AG08395 (cell line): ENCODE data around the gene CAMK2G.

Experiments
- DNase-seq: peaks from one replicate; pipeline ENCODE4 v3.0.0; 2012; ENCODE audit warnings: mixed read lengths, low spot score

CAMK2G gene

DNA sequence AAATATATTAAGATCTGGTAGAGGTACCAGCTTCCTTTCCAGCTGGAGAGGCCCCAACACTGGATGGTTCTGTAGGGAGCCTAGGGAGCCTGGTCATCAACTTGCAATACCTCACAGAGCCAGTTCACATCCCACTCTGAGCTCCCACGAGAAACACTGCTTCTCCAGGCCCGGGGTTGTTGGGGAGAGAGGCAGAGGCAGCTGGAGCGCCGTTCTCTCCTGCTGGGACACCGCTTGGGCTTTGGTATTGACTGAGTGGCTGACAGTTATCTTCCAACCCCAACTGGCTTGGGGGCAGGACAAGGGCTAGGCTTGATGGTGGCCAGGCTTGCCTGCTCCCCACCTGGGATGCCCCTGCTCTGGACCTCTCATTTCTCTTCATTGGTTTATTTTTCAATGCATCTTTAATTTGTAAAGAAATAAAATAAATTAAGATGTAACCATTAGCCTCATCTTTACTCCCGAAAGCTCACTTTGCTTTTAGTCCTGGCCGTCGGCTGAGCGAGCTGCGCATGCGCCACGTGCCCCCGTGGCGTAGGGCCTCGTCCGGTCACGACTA is 102.6 kb downstream of the CAMK2G start:
- DNase-seq, result peak; percentile 95

DNA sequence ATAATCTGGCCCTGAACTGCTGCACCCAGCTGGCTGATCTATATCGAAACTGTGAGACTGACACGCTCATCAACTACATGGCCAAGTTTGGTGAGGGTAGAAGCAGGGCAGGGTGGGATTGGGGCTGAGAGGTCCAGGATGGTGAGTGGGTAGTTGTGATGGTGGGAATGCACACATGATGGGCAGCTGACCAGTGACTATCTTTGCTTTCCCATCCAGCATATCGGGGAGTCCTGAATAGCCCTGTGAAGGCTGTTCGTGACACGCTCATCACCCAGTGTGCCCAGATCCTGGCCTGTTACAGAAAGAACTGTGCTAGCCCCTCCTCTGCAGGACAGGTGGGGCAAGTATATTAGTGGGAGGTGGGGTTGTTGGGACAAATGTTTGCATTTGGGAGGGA is 105.0 kb downstream of the CAMK2G start:
- DNase-seq, result no peak

- no peak for DNase-seq
Observed at GRCh38 chr10:73768881-73769280, 105.5 kb downstream of the CAMK2G start.

DNA sequence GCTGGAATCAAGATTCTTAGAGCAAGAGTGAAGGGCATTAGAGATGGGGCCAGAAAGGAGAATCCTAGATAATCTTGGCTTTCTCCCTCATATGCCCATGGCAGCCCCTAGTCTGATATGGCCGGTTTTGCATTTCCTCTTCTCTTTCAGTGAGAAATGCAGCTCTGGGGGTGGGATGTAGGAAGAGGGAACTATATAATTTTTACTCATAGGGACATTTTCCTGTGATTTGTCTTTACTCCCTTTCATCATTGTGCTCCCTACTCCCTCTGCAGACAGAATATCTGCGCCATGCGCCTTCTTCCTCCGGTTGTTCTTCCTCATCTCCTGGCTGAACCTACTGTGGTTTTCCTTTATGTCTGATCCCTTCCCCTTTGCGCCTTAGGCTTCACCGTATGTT is 109.3 kb downstream of the CAMK2G start:
- DNase-seq, result no peak

- DNase-seq, result no peak
Observed at GRCh38 chr10:73763343-73763742, 111.0 kb downstream of the CAMK2G start.

- no peak for DNase-seq
Observed at GRCh38 chr10:73762915-73763314, 111.4 kb downstream of the CAMK2G start.
